ENCODE data around the gene NEK3.
"Not testable (repeated sequence)": the region's sequence is repeated elsewhere in the genome, so short reads cannot be mapped to it uniquely, and the experiment has no call there.

Gene NEK3

DNA sequence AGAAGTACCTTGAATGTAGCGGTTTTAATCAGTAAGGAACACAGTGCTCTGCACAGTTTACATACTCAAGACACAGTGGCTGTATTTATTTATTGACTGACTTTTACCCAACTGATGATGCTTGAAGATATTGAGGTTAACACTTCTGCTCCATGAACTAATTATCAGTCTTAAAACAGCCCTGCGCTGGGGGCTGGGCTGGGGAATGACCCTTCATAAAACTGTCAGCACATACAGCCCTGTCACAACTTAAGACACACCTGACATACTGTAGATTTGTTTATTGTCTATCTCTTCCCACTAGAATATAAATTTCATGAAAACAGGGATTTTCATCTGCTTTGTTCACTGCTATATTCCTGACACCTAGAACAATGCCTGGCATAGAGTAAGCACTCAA, 41.3 kb downstream of the NEK3 start:
- no peak for ATAC-seq
- DNase-seq: no peak

DNA sequence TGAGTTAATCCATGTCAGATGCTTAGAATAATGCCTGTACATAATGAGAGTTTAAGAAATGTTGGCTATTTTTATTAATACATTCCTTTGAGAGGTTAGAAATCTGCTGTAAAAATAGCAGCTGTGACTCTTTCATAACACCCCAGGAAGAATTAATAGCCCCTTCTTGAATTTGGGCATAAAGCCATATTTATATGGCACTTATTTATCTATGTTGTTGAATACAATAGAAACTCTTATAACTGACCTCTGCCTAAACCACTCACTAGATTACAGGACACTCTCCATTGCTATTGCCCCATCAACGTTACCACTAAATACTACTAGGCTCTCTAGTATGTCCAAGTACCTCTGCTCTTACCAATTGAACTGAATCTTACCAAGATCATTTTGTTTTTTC, 46.8 kb downstream of the NEK3 start:
- DNase-seq: no peak
- ATAC-seq: no peak

DNA sequence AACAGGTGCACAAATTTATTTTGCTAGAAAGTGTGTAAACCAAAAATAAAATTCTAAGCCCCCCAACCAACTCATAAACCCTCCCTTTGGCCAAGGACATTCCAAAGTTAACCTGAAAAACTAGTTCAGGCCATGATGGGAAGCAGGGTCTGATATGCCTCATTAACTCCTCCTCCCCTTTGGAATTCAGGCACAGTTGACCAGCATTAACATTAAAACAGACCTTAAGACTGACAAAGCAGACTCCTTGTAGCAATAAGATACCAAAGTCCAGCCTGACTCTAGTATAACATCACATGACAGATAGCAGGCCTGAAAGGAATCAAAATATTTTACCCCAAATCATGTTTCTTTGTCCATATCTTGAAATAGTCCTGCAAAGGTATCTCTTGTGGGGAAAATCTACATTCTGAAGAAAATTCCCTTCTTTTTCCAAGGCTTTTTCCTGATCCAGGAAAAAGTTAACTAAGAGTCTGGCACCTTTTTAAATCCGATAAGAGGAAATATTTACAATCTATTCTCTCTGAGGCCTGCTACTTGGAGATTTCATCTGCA, 50.2 kb downstream of the NEK3 start:
- ATAC-seq (no peak), DNase-seq (no peak)

DNA sequence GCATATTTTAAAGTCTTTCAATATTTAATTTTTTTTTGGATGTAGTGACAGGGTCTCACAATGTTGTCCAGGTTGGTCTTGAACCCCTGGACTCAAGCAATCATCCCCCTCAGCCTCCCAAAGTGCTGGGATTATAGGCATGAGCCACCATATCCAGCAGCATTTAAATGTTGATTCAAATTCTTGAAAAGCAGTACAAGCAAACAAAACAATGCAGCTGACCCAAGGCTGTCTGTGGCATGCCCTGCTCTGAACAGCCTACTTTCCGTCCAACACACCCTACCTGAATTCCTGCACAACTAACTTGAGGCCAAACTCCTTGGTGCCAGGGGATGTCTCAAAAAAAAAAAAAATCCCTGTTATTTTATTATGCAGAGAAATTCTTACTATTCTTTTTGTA, 53.6 kb downstream of the NEK3 start:
- DNase-seq (no peak), ATAC-seq (no peak)

DNA sequence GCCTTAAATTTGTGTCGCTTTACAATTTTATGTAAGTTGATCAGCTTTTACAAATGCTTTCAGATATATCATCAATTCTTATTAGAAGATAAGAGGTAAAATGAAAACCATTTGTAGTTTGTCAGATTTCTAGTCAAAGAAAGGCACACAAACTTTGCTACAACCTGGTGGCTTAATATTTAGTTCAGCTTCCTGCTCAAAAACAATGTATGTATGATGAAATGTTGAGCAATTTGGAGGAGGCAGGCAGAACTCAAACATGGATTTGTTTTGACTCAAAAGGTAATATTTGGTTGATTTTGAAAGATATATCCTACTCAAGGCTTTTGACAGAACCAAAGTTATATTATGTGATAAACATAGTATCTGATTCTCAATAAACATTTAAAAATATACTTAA, 54.8 kb downstream of the NEK3 start:
- no peak for DNase-seq

DNA sequence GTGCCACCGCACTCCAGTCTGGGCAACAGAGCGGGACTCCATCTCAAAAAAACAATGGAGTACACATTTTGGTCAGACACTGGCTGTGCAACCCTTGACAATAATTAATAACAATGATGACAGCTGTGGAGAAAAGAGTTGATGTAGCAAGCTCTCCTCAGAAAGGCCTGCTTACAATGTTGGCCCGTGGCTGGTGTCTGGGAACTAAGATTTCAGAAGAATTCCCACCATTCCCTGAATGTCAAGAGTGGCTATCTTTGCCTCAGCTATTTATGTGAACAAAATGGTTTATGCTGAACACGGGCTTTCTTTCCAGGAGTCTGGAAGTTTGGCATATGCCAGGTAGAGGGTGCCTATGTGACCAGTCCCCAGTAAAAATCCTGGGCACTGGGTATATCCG, 56.0 kb downstream of the NEK3 start:
- DNase-seq (no peak), ATAC-seq (no peak)

More for the DNA sequence above, 54.8 kb downstream of the NEK3 start:
- no peak for ATAC-seq

DNA sequence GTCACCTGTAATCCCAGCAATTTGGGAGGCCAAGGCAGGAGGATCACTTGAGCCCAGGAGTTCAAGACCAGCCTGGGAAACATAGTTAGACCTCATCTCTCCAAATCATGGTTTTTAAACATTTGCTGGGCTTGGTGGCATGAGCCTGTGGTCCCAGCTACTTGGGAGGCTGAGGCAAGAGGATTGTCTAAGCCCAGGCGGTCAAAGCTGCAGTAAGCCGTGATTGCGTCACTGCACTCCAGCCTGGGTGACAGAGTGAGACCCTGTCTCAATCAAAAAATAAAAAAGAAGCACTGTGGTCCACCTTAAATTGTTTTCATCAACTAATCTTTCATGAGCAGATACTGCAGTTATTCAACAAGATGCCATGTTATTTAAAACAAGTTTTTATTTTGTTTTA, 57.0 kb downstream of the NEK3 start:
- DNase-seq, ATAC-seq: not testable (repeated sequence)

DNA sequence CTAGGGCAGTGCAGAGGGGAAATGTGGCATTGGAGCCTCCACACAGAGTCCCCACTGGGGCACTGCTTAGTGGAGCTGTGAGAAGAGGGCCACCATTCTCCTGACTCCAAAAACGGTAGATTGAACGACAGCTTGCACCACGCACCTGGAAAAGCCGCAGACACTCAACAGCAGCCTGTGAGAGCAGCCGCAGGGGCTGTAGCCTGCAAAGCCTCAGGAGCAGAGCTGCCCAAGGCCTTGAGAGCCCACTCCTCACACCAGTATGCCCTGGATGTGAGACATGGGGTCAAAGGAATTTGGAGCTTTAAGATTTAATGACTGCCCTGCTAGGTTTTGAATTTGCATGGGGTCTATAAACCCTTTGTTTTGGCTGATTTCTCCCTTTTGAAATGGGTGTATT, 62.2 kb downstream of the NEK3 start:
- DNase-seq: no peak
- ATAC-seq: no peak

DNA sequence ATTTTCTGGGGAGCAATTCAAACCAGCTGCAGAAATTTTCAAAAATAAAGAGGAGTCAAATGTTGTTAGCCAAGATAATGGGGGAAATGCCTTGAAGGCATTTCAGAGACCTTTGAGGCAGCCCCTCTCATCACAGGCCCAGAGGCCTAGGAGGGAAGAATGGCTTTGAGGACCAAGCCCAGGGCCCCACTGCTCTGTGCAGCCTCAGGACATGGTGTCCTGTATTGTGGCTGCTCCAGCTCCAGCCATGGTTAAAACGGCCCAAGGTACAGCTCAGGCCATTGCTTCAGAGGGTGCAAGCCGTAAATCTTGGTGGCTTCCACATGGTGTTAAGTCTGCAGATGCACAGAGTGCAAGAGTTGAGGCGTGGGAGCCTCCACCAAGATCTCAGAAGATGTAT, 62.6 kb downstream of the NEK3 start:
- no peak for ATAC-seq
- no peak for DNase-seq

DNA sequence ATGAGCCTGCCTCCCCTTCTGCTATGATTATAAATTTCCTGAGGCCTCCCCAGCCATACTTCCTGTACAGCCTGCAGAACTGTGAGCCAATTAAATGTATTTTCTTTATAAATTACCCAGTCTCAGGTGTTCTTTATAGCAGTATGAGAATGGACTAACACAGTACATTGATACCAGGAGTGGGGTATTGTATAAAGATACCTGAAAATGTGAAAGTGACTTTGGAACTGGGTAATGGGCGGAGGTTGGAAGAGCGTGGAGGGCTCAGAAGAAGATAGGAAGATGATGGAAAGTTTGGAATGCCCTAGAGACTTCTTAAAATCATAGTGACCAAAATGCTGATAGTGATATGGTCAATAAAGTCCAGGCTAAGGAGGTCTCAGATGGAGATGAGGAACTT, 63.3 kb downstream of the NEK3 start:
- no peak for ATAC-seq

DNA sequence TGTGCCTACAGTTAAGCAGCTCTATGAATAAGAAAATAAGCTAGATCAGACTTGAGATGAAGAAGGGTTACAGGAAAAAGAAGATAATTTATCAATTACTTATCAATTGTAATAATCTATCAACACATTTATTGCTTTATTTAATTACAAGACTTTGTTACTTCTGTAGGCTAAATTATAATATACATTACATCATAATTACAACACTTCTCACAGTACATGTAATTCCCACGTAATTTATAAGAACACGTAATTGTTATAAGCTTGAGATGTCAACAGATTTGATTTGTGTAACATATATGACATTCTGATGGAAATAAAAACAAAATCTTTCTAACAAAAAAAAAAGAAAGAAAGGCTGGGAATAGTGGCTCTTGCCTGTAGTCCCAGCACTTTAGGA, 67.3 kb downstream of the NEK3 start:
- DNase-seq: no peak
- no peak for ATAC-seq

More for the DNA sequence above, 63.3 kb downstream of the NEK3 start:
- no peak for DNase-seq

DNA sequence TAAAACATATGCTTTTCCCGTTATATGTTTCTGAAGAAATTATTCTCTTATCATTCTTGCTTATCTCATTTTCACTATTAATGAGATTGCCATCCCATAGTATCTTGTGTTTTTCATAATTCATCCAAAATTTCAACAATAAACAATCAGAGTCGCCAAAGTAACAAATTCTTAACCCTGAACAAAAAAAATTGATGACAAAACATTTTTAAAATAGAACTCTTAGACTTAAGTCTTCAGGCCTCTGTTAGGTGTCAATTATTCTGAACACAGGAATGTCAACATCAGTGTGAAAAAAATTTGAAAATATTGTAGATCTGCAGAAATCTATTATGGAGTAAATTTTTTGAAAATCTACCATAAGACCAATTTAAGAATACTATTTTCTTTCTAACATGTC, 67.9 kb downstream of the NEK3 start:
- ATAC-seq (no peak), DNase-seq (no peak)

DNA sequence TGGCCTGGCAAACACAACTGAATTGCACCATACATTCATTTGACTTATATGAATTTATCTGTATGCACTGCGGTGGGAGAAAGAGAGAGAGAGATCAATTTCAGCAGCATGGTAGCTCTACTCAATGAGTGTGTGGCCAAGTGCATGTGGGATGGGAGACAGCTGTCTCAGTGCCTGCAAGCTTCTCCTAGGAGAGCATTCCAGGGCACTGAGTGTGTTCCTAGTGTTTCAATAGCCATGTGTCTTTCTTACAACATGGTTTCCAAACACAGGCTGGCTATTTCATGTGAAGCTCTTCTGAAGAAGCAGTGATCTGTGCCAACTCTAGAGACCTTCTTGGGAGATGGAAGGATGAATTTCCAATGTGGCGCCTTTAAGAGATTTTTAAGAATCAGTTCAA, 74.0 kb downstream of the NEK3 start:
- ATAC-seq: no peak
- DNase-seq: no peak

DNA sequence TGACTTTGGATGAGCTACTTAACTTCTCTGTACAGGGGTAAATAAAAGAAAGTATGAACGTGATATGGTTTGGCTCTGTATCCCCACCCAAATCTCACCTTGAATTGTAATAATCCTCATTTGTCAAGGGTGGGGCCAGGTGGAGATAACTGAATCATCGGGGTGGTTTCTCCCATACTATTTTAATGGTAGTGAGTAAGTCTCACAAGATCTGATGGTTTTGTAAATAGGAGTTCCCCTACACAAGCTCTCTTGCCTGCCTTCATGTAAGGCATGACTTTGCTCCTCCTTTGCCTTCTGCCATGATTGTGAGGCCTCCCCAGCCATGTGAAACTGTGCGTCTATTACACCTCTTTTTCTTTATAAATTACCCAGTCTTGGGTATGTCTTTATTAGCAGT, 74.4 kb downstream of the NEK3 start:
- not testable (repeated sequence) for DNase-seq, ATAC-seq

All from stimulated activated naive CD8-positive, alpha-beta T cell treated with anti-CD3 and anti-CD28 coated beads, Interleukin-15, Interleukin-2, amounts not matched to agents 100 U/mL and 50 U/mL, for 24 hours (primary cell).